ENCODE measurements around the gene TAS2R40.

Gene TAS2R40

DNA sequence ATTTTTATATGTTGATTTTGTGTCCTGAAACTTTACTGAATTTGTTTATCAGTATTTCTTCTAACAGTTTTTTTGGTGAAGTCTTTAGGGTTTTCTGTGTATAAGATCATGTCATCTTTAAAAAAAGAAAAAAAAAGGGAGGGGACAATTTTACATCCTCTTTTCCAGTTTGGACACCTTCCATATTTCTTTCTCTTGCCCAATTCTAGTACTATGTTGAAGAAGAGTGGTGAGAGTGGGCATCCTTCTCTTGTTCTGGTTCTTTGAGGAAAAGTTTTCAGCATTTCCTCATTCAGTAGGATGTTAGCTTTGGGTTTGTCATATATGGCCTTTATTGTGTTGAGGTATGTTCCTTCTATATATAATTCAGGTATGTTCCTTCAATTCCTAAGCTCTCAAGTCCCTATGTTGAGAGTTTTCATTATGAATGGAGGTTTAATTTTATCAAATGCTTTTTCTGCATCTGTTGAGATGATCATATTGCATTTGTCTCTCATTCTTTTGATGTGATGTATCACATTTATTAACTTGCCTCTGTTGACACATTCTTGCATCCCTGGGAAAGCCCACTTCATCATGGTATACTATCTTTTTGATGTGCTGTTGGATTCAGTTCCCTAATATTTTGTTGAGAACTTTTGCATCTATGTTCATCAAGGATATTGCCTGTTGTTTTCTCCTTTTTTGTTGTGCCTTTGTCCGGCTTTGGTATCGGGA is 12.1 kb downstream of the TAS2R40 start:
- TF ChIP-seq, protein P1, sequence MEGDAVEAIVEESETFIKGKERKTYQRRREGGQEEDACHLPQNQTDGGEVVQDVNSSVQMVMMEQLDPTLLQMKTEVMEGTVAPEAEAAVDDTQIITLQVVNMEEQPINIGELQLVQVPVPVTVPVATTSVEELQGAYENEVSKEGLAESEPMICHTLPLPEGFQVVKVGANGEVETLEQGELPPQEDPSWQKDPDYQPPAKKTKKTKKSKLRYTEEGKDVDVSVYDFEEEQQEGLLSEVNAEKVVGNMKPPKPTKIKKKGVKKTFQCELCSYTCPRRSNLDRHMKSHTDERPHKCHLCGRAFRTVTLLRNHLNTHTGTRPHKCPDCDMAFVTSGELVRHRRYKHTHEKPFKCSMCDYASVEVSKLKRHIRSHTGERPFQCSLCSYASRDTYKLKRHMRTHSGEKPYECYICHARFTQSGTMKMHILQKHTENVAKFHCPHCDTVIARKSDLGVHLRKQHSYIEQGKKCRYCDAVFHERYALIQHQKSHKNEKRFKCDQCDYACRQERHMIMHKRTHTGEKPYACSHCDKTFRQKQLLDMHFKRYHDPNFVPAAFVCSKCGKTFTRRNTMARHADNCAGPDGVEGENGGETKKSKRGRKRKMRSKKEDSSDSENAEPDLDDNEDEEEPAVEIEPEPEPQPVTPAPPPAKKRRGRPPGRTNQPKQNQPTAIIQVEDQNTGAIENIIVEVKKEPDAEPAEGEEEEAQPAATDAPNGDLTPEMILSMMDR (conservative IDR thresholded peaks at IDR 0.05; ENCODE audit: low read length): no peak
- no peak for DNase-seq (ENCODE audit: low read depth)
- no peak overlapping the region for H3K4me3 ChIP-seq (ENCODE audit: low read length)

DNA sequence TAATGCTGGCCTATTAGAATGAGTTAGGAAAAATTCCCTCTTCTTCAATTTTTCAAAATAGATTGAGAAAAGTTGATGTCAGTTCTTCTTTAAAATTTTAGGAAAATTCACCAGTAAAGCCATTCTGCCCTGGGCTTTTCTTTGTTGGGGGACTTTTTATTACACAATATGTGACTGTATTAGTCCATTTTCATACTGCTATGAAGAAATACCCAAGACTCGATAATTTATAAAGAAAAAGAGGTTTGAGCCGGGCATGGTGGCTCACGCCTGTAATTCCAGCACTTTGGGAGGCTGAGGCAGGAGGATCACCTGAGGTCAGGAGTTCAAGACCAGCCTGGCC is 12.7 kb downstream of the TAS2R40 start:
- no peak for DNase-seq (ENCODE audit: low read depth)
- TF ChIP-seq, protein P1 (conservative IDR thresholded peaks at IDR 0.05; ENCODE audit: low read length): no peak
- no peak overlapping the region for H3K4me3 ChIP-seq (ENCODE audit: low read length)

DNA sequence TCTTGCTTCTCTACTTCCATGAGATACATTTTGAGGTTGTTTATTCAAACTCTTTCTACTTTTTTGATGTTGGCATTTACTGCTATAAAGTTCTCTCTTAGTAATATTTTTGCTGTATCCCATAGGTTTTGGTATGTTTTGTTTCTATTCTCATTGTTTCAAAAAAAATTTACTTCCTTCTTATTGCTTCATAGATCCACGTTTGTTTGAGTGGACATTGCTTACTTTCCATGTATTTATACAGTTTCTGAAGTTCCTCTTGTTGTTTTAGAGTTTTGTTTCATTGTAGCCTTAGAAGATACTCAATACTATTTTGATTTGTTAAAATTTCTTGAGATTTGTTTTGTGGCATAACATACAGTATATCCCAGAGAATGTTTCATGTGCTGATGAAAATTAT is 13.7 kb downstream of the TAS2R40 start:
- TF ChIP-seq, protein P1 (conservative IDR thresholded peaks at IDR 0.05; ENCODE audit: low read length): no peak
- H3K4me3 ChIP-seq (ENCODE audit: low read length): no peak overlapping the region
- no peak for DNase-seq (ENCODE audit: low read depth)

DNA sequence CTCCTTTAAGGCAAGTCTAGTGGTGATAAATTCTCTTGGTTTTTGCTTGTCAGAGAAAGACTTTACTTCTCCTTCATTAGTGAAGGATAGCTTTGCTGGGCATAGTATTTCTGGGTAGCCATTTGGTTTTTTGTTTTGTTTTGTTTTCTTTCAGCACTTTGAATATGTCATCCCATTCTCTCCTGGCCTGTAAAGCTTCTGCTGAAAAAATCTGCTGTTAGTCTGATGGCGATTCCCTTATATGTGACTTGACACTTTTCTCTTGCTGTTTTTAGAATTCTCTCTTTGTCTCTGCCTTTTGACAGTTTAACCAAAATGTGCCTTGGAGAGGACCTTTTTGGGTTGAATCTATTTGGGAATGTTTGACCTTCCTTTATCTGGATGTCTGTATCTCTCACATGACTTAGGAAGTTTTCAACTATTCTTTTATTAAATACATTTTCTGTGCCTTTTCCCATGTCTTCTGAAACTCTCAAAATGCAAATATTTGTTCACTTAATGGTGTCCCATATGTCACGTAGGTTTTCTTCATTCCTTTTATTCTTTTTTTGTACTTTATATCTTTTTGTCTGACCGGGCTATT is 14.7 kb downstream of the TAS2R40 start:
- no peak for DNase-seq (ENCODE audit: low read depth)
- H3K4me3 ChIP-seq (ENCODE audit: low read length): no peak overlapping the region
- TF ChIP-seq, protein P1 (conservative IDR thresholded peaks at IDR 0.05; ENCODE audit: low read length): no peak

DNA sequence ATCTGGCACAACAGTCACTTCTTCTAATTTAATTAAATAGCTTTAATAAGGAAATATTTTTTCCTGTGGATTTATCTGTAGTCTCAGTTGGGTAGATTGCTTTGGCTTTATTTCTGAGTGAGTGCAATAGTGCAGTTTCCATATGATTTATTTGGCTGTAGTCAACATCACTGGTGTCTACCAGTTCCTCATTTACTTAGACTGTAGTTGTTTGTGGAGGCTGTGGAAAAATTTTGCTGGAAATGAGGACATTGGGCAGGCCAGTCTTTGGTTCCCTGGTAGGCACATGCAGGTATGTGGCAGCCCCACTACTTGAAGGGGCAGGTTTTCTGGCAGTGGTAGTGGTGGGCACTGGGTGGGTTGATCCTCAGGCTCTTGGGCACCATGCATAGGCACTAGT is 15.5 kb downstream of the TAS2R40 start:
- no peak for DNase-seq (ENCODE audit: low read depth)
- no peak overlapping the region for H3K4me3 ChIP-seq (ENCODE audit: low read length)
- TF ChIP-seq, protein P1 (conservative IDR thresholded peaks at IDR 0.05; ENCODE audit: low read length): no peak

DNA sequence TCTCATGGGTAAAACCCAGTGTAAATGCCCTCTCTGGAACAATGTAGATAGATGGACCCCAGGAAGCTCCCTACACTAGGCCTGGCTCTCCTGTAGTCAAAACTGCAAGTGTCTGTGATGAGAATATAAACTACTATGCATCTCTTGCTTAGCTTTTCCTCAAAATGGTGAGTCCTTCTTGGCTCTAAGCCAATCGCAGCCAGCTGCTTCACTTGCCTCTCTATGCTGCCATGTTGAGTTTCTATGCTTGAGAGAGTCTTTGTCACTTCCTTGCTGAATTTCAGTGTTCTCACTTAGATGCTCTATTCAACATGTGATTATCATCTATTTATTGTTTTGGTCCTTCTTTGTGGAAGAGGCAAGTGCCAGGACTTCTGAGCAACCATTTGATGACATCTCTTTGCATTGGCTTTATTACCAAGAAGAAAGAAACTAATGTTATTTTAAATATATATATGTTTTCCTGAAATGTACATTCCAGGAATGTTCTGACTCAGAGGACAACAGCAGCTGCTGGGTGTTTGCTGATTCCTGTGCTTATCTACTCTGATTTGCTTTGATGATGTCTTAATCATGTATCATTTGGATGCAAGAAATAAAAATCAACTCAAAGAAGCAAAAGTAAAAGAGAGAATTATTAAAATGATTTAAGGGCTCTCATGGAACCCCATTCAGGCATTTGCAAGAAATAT is 16.6 kb downstream of the TAS2R40 start:
- TF ChIP-seq, protein P1 (conservative IDR thresholded peaks at IDR 0.05; ENCODE audit: low read length): no peak
- no peak for DNase-seq (ENCODE audit: low read depth)
- no peak overlapping the region for H3K4me3 ChIP-seq (ENCODE audit: low read length)

DNA sequence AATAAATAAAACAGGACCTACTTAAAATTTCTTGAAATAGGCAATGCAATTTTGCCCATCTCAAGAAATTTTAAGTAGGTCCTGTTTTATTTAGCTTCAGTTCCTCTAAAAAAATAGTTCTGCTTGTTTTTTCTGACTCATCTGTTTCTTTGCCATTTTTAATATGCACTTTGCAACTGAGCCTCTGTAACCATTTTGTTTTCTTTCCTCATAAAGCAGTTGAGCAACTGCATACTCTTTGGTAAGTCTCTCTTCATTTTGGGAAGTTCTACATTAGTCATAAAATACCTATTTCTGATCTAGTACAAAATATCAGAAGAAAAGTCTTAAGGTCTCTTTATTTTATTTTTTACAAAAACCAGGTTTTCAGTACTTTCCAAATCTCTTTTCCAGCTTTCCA is 18.0 kb downstream of the TAS2R40 start:
- H3K4me3 ChIP-seq (ENCODE audit: low read length): no peak overlapping the region
- DNase-seq (ENCODE audit: low read depth): peak; percentile 70
- TF ChIP-seq, protein P1 (conservative IDR thresholded peaks at IDR 0.05; ENCODE audit: low read length): no peak
